H1 (cell line): ENCODE measurements around the gene ABCG1. TPM values are rescaled to one million over a fixed set of nuclear protein-coding genes. Genes with fewer than 3 reads are reported as not detected.
A peak's percentile ranks its signal among the peaks of the same experiment; 100 is the strongest.

Source experiments
- CTCF ChIA-PET: fragments of 300-600 bp; sonication (Branson Sonifier 250); formaldehyde crosslinking; loops from one replicate; lab custom pipeline; 2021; ENCODE audit not compliant: partially characterized antibody; lab: Charles Lee
- POLR2A ChIA-PET: fragments of 300-600 bp; sonication (Branson Sonifier 250); formaldehyde crosslinking; loops from one replicate; lab custom pipeline; 2021; ENCODE audit warnings: inconsistent platforms; ENCODE audit not compliant: partially characterized antibody; lab: Charles Lee
- DNase-seq, 2 experiments: peaks; one replicate each; pipeline versions ENCODE4 v3.0.0 to v3.0.0-alpha.2; 2010 to 2022; ENCODE audit warnings: low spot score in 2 of 2, low read depth in 1 of 2, mixed read lengths in 1 of 2
- FAIRE-seq: peaks from 2 replicates; lab custom pipeline; 2011; peaks lifted over from hg19 to GRCh38; lab: Jason Lieb, UNC
- H2AFZ ChIP-seq: 2 replicates; pipeline ENCODE4 v1.8.1; 2012; ENCODE audit warnings: low read length, inconsistent platforms
- H2AK5ac ChIP-seq: 2 replicates; pipeline ENCODE4 v1.6.1; 2013; ENCODE audit warnings: low read depth, low read length
- H2BK120ac ChIP-seq: replicated peaks from 2 replicates; pipeline ENCODE3; 2013; ENCODE audit warnings: low read depth, low read length, inconsistent platforms
- H2BK12ac ChIP-seq: 2 replicates; pipeline ENCODE4 v1.6.1; 2013; ENCODE audit warnings: low read depth, low read length
- H2BK15ac ChIP-seq: 2 replicates; pipeline ENCODE4 v1.6.1; 2013; ENCODE audit warnings: low read length
- H2BK20ac ChIP-seq: 2 replicates; pipeline ENCODE4 v1.6.1; 2013; ENCODE audit warnings: low read length
- H2BK5ac ChIP-seq: 2 replicates; pipeline ENCODE4 v1.6.1; 2013; ENCODE audit warnings: low read depth, low read length
- H3K14ac ChIP-seq: 2 replicates; pipeline ENCODE4 v1.6.1; 2013; ENCODE audit warnings: inconsistent platforms; ENCODE audit not compliant: insufficient read length
- H3K18ac ChIP-seq: 2 replicates; pipeline ENCODE4 v1.6.1; 2013; ENCODE audit warnings: low read length; ENCODE audit errors: extremely low read depth
- H3K23ac ChIP-seq: 2 replicates; pipeline ENCODE4 v1.6.1; 2013; ENCODE audit warnings: inconsistent platforms; ENCODE audit not compliant: insufficient read length
- H3K23me2 ChIP-seq: 2 replicates; pipeline ENCODE4 v1.6.1; 2013; ENCODE audit warnings: low read depth, low read length
- H3K27ac ChIP-seq: 2 replicates; pipeline ENCODE4 v1.6.1; 2011; ENCODE audit warnings: low read depth, low read length, inconsistent platforms
- H3K27me3 ChIP-seq, 4 experiments: replicated peaks in 1 of 4; 1 replicate in 1 of 4; 2 replicates in 3 of 4; pipeline versions ENCODE4 v1.6.1 to v1.8.1; 2011 to 2013; ENCODE audit warnings: low read length in 3 of 4, mild to moderate bottlenecking in 3 of 4, inconsistent platforms in 2 of 4, mixed read lengths in 2 of 4, moderate library complexity in 1 of 4; ENCODE audit not compliant: control insufficient read depth in 3 of 4, insufficient read depth in 3 of 4; ENCODE audit errors: extremely low read depth in 1 of 4
- H3K36me3 ChIP-seq, 4 experiments: 2 replicates each; pipeline versions ENCODE4 v1.6.1 to v1.8.1; 2011 to 2013; ENCODE audit warnings: mild to moderate bottlenecking in 4 of 4, low read length in 3 of 4, moderate library complexity in 2 of 4, control low read depth in 1 of 4, inconsistent platforms in 1 of 4; ENCODE audit not compliant: insufficient read depth in 4 of 4, control insufficient read depth in 2 of 4
- H3K4ac ChIP-seq: replicated peaks from 2 replicates; pipeline ENCODE3; 2013; ENCODE audit warnings: low read length, low read depth, mixed read lengths, inconsistent platforms; ENCODE audit not compliant: insufficient read length
- H3K4me1 ChIP-seq, 4 experiments: replicated peaks in 1 of 4; 1 replicate in 1 of 4; 2 replicates in 3 of 4; pipeline versions ENCODE4 v1.6.1 to v1.8.1; 2011 to 2013; ENCODE audit warnings: low read length in 3 of 4, inconsistent platforms in 2 of 4, mixed read lengths in 1 of 4; ENCODE audit not compliant: insufficient read depth in 4 of 4, control insufficient read depth in 3 of 4
- H3K4me2 ChIP-seq, 2 experiments: 2 replicates each; pipeline versions ENCODE4 v1.6.1 to v1.8.1; 2011 to 2013; ENCODE audit warnings: low read depth in 2 of 2, low read length in 2 of 2, control low read depth in 1 of 2, inconsistent platforms in 1 of 2, mild to moderate bottlenecking in 1 of 2; ENCODE audit not compliant: insufficient read depth in 1 of 2
- H3K4me3 ChIP-seq, 4 experiments: fragments of 200-600, 300-600 bp in 1 of 4; sonication (generic), shearing (Covaris generic), sonication (Bioruptor Twin) in 1 of 4; 2 replicates each; pipeline versions ENCODE4 v1.5.1 to v1.8.1; 2011 to 2016; ENCODE audit warnings: low read length in 4 of 4, low read depth in 3 of 4, control low read depth in 2 of 4, inconsistent platforms in 2 of 4, mild to moderate bottlenecking in 2 of 4, mixed read lengths in 1 of 4, moderate library complexity in 1 of 4; ENCODE audit not compliant: insufficient read depth in 2 of 4; ENCODE audit errors: extremely low read depth in 1 of 4
- H3K56ac ChIP-seq: replicated peaks from 2 replicates; pipeline ENCODE3; 2013; ENCODE audit warnings: low read depth, mild to moderate bottlenecking, mixed read lengths, low read length, inconsistent platforms; ENCODE audit not compliant: insufficient read length
- H3K79me1 ChIP-seq: 2 replicates; pipeline ENCODE4 v1.6.1; 2013; ENCODE audit warnings: low read depth, low read length, control low read depth
- H3K79me2 ChIP-seq, 2 experiments: 2 replicates each; pipeline versions ENCODE4 v1.6.1 to v1.8.1; 2012 to 2013; ENCODE audit warnings: low read length in 2 of 2, mild to moderate bottlenecking in 2 of 2, inconsistent platforms in 1 of 2; ENCODE audit not compliant: insufficient read depth in 2 of 2, control insufficient read depth in 1 of 2
- H3K9ac ChIP-seq, 4 experiments: replicated peaks in 1 of 4; 1 replicate in 1 of 4; 2 replicates in 3 of 4; pipeline versions ENCODE4 v1.6.1 to v1.8.1; 2011 to 2013; ENCODE audit warnings: low read depth in 3 of 4, low read length in 3 of 4, control low read depth in 2 of 4, mild to moderate bottlenecking in 2 of 4, moderate library complexity in 2 of 4, inconsistent platforms in 1 of 4; ENCODE audit errors: extremely low read depth in 1 of 4
- H3K9me3 ChIP-seq, 2 experiments: 2 replicates each; pipeline versions ENCODE4 v1.6.1 to v1.8.1; 2012 to 2013; ENCODE audit warnings: mild to moderate bottlenecking in 2 of 2, moderate library complexity in 2 of 2, control low read depth in 1 of 2, inconsistent platforms in 1 of 2, low read depth in 1 of 2, low read length in 1 of 2, mixed read lengths in 1 of 2; ENCODE audit not compliant: insufficient read depth in 2 of 2
- H4K20me1 ChIP-seq, 2 experiments: replicated peaks in 1 of 2; 2 replicates each; pipeline versions ENCODE3 to v1.8.1; 2011 to 2013; ENCODE audit warnings: inconsistent platforms in 2 of 2, low read length in 2 of 2, mild to moderate bottlenecking in 1 of 2; ENCODE audit not compliant: insufficient read depth in 2 of 2, control insufficient read depth in 1 of 2
- H4K5ac ChIP-seq: 2 replicates; pipeline ENCODE4 v1.6.1; 2013; ENCODE audit warnings: low read length, low read depth, mixed read lengths, inconsistent platforms; ENCODE audit not compliant: insufficient read length
- H4K8ac ChIP-seq: 2 replicates; pipeline ENCODE4 v1.8.0; 2013; ENCODE audit warnings: mild to moderate bottlenecking, moderate library complexity, low read length, inconsistent platforms; ENCODE audit not compliant: insufficient read depth; ENCODE audit errors: extremely low read depth
- H4K91ac ChIP-seq: replicated peaks from 2 replicates; pipeline ENCODE3; 2013; ENCODE audit warnings: low read length, mixed read lengths, inconsistent platforms; ENCODE audit not compliant: insufficient read length
- CTCF ChIP-seq, 3 experiments: IDR thresholded peaks; 1 replicate in 2 of 3; 2 replicates in 1 of 3; pipeline versions ENCODE4 v1.5.1 to v1.6.1; 2011; ENCODE audit warnings: low read length in 3 of 3, mild to moderate bottlenecking in 3 of 3, inconsistent platforms in 2 of 3, low read depth in 1 of 3, moderate library complexity in 1 of 3; ENCODE audit not compliant: insufficient read depth in 1 of 3; ENCODE audit errors: control extremely low read depth in 1 of 3
- HDAC2 ChIP-seq, 2 experiments: fragments of 300-600 bp in 1 of 2; sonication (generic) in 1 of 2; IDR thresholded peaks; 2 replicates each; pipeline ENCODE4 v1.6.1; 2011 to 2012; ENCODE audit warnings: low read depth in 2 of 2, low read length in 2 of 2, mild to moderate bottlenecking in 2 of 2, moderate library complexity in 2 of 2, borderline replicate concordance in 1 of 2, inconsistent platforms in 1 of 2
- RNF2 ChIP-seq: fragments of 200-900, 300-1000 bp; sonication (generic); IDR thresholded peaks from 2 replicates; pipeline ENCODE4 v1.7.1; 2016; ENCODE audit warnings: borderline replicate concordance, low read depth, mild to moderate bottlenecking, antibody characterized with exemption, low read length; ENCODE audit not compliant: poor library complexity, severe bottlenecking; ENCODE audit errors: missing control alignments
- WGBS, 2 experiments: shearing (Covaris generic) in 1 of 2; methylation state at CpG; one replicate each; pipeline versions ENCODE4 v1.1.6 to v1.1.7; 2013 to 2015; ENCODE audit warnings: low lambda C conversion rate in 2 of 2, mixed read lengths in 2 of 2, inconsistent platforms in 1 of 2, low coverage in 1 of 2, missing lambda C conversion rate in 1 of 2; ENCODE audit not compliant: insufficient replicate concordance in 2 of 2, insufficient coverage in 1 of 2, insufficient read length in 1 of 2; ENCODE audit errors: extremely low coverage in 1 of 2, missing lambda C conversion rate in 1 of 2; 5-methylcytosine and 5-hydroxymethylcytosine counted together
- polyA plus RNA-seq, 7 experiments: library from polyadenylated mRNA; depleted of rRNA in 3 of 7; stranded (reverse) in 5 of 7; unstranded in 2 of 7; fragments of >200 nt in 5 of 7; fragments of 200-250 nt in 2 of 7; gene quantifications; 1 replicate in 5 of 7; 2 replicates in 1 of 7; 4 replicates in 1 of 7; pipeline versions ENCODE4 v1.2.1 to v1.2.3, GENCODE V29; 2011 to 2013; ENCODE audit warnings: missing spikeins in 2 of 7, mixed read lengths in 2 of 7
- total RNA-seq: library from RNA; stranded (reverse); fragmentation: NEBNext Ultra II Directional; extraction: Animal tissue kit (Norgen Biotek cat#: 25700); gene quantifications from 2 replicates; pipeline ENCODE4 v1.2.1, GENCODE V29; 2021
- TF ChIP-seq, protein P1 (sequence below): IDR thresholded peaks from 2 replicates; pipeline ENCODE4 v1.6.1; 2012; ENCODE audit warnings: inconsistent platforms

The ABCG1 gene
- total and polyA plus RNA-seq, 2 of the 8 experiments (the other 6 are each of a cell fraction or from before 2014, with no cell fraction given), result 2.1 to 4.0 TPM

DNA sequence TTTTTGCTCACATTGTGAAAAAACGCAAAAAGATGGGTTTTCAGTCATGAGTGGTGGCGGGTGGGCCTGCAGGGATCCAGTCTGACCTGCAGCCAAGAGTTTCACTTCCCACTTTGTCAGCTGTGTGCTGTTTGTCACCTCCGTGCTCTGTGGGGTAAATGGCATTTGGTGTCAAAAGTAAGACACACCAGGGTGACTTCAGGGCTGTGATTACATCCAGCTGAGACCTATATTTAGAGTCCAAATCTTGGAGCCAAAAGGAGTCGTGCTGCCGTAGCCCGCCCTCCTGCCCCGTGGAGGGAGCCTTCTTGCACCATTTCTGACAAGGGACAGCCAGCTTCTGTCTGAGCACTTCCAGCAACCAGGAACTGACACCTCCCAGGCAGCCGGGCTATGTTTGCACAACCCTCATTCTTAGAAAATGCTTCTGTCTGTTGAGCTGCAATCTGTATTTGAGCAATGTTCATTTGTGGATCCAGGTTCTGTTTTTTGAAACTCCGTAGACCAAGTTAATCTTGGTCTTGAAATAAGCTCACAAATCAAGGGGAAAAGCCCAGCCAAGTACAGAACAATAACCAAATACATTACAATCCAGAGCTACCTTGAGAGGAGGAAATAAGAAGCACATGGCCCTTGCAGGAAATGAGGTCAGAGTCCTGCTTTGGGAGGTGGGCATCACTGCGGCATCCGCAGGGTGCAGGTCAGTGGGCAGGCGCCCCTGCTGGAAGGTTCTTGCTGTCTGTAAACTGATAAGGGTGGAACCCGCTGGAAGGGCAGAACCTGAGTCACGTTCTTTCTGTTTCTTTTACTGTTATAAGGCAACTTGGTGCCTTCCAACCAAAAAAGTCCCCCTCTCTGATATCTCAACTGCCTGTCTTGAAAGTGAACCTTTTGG, 14.4 kb downstream of the ABCG1 start:
- H4K91ac ChIP-seq, result no peak overlapping the region
- peaks cover 0 to 1% of the 10 kb centered on the region in 2 experiments for H4K20me1 ChIP-seq
- FAIRE-seq, result no peak
- peaks cover 5% of the 10 kb centered on the region; the same call in 1 of the 2 replicates for H3K23me2 ChIP-seq
- H3K4ac ChIP-seq, result no peak overlapping the region
- CTCF ChIA-PET, result interaction anchor here (0.6 to 2.3 kb wide), 16 partner anchors 9 to 178 kb away, joined by 3 to 12 read pairs (median 4); partner anchors contain the start of gene ABCG1
- no peaks in the 10 kb centered on the region for H3K79me1 ChIP-seq
- no peak overlapping the region for H3K27ac ChIP-seq
- H2BK120ac ChIP-seq, result no peak overlapping the region
- no peak overlapping the region for H4K5ac ChIP-seq
- peak overlapping the region; percentile 7; the same call in 1 of the 2 replicates for H2BK12ac ChIP-seq
- H3K18ac ChIP-seq, result no peak overlapping the region
- H3K79me2 ChIP-seq, result no peaks in the 10 kb centered on the region
- WGBS, 2 experiments, result 81% methylated on average over 14 of the region's 14 CpGs; no CpG with 5 or more reads in 1 of the 2 experiments
- H2BK5ac ChIP-seq, result no peak overlapping the region
- POLR2A ChIA-PET, result interaction anchor here (0.6 to 2.8 kb wide), 5 partner anchors 9 to 58 kb away, joined by 3 to 18 read pairs (median 3); no protein-coding TSS in a partner anchor
- H3K27me3 ChIP-seq, result peaks cover 0 to 24% (median 20%) of the 10 kb centered on the region in 4 experiments; a peak in 6 of 7 replicates
- H3K14ac ChIP-seq, result no peak overlapping the region
- H3K9me3 ChIP-seq, result no peaks in the 10 kb centered on the region
- H3K9ac ChIP-seq, result no peak overlapping the region
- H3K56ac ChIP-seq, result no peak overlapping the region
- no peak overlapping the region for H3K4me3 ChIP-seq
- DNase-seq, result no peak
- H2AFZ ChIP-seq, result no peak overlapping the region
- no peak overlapping the region for H3K4me2 ChIP-seq
- peak overlapping the region; percentile 36; the same call in 1 of the 2 replicates for H2BK20ac ChIP-seq
- H3K23ac ChIP-seq, result no peak overlapping the region
- H3K36me3 ChIP-seq, result no peaks in the 10 kb centered on the region
- H3K4me1 ChIP-seq, result peaks cover 7 to 21% (median 13%) of the 10 kb centered on the region in 4 experiments
- H2BK15ac ChIP-seq, result no peak overlapping the region
- H4K8ac ChIP-seq, result no peak overlapping the region
- H2AK5ac ChIP-seq, result no peak overlapping the region
- TF ChIP-seq RNF2 (no peak), HDAC2 (IDR thresholded peaks at IDR 0.05; ENCODE audit: borderline replicate concordance in 1 of 2, low read depth in 2 of 2, low read length in 2 of 2) (no peak), CTCF (IDR thresholded peaks at IDR 0.05; ENCODE audit: control extremely low read depth in 1 of 3, insufficient read depth in 1 of 3, low read depth in 1 of 3, low read length in 3 of 3) (peak in 2 of 3 experiments; percentile 32 to 48; a peak in 3 of 4 replicates)
- TF ChIP-seq, protein P1, sequence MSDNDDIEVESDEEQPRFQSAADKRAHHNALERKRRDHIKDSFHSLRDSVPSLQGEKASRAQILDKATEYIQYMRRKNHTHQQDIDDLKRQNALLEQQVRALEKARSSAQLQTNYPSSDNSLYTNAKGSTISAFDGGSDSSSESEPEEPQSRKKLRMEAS, result peak; percentile 40; the same call in 1 of the 2 replicates
